Fibroblast of the aortic adventitia (primary cell): ENCODE data around the gene MTNR1A. TPM values are rescaled to one million over a fixed set of nuclear protein-coding genes. Genes with fewer than 3 reads are reported as not detected.

Source experiments
- DNase-seq: peaks from one replicate; pipeline ENCODE4 v3.0.0-alpha.2; 2010; ENCODE audit warnings: low read depth
- H3K4me3 ChIP-seq: 2 replicates; pipeline ENCODE4 v1.5.1; 2011; ENCODE audit warnings: low read depth, mild to moderate bottlenecking, control low read depth, low read length, moderate library complexity
- CTCF ChIP-seq: IDR thresholded peaks from 2 replicates; pipeline ENCODE4 v1.5.1; 2011; ENCODE audit warnings: mild to moderate bottlenecking, low read length, control low read depth, inconsistent platforms; ENCODE audit not compliant: insufficient read depth
- total RNA-seq: library from RNA; depleted of rRNA; stranded (reverse); fragments of >200 nt; gene quantifications from 2 replicates; pipeline ENCODE4 v1.2.3, GENCODE V29; 2012; ENCODE audit warnings: low replicate concordance

MTNR1A gene
- total RNA-seq, 1 donor = not detected

- no peak for DNase-seq
- TF ChIP-seq CTCF = no peak
- no peak overlapping the region for H3K4me3 ChIP-seq
Measured at GRCh38 chr4:186596346-186596745, 41.0 kb upstream of the MTNR1A start.

- no peak overlapping the region for H3K4me3 ChIP-seq
Measured at GRCh38 chr4:186593587-186593973, 38.2 kb upstream of the MTNR1A start.

GRCh38 chr4:186592966-186593586 is 37.7 kb upstream of the MTNR1A start:
- DNase-seq = no peak
- H3K4me3 ChIP-seq = no peak overlapping the region
- no peak for TF ChIP-seq CTCF

More at GRCh38 chr4:186593587-186593973, 38.2 kb upstream of the MTNR1A start:
- no peak for DNase-seq
- TF ChIP-seq CTCF = no peak

DNA sequence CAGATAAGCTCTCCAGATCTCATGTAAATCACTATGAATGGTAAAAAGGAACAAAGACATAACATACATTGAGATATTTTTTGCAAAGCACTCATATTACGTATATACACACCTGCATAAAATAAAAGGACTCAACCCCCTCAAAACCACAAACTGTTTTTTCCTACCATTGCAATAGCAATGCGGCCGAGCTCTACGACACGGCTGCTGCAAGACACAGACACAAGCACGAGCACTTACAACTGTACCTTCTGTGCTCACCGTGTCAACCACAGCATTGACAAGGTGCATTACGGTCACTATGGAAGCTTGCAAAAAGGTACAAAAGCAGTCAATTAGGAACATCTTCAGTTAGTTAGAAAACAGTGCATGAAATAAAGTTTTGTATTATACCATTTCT is 37.1 kb upstream of the MTNR1A start:
- H3K4me3 ChIP-seq = no peak overlapping the region
- no peak for DNase-seq
- TF ChIP-seq CTCF = no peak

GRCh38 chr4:186591651-186592050 is 36.3 kb upstream of the MTNR1A start:
- H3K4me3 ChIP-seq = no peak overlapping the region
- DNase-seq = no peak
- TF ChIP-seq CTCF = no peak

DNA sequence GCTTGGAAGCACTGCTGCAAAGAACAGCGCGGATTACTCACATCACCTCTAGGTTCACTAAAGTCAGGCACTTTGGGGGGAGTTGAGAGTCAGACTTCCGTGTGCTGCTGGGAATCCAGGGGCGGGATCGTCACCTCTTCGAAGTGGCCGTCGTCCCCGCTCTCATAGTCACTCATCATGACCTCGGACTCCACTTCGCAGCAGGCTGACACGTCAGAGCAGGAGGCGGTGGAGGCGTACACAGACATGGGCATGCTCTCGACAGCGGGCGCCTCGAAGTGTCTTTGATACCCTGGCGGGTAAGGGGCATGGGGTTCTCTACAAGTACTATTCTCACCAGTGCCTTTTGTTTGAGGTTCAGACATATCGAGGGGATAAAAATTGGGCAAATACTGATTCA is 33.1 kb upstream of the MTNR1A start:
- DNase-seq = no peak
- H3K4me3 ChIP-seq = no peak overlapping the region
- TF ChIP-seq CTCF = no peak
